Endothelial cell (in vitro differentiated cells): ENCODE measurements around the gene BCAS4. TPM values are rescaled to one million over a fixed set of nuclear protein-coding genes. Genes with fewer than 3 reads are reported as not detected.

Source experiments
- DNase-seq: peaks from one replicate; pipeline ENCODE4 v3.0.0; 2021; ENCODE audit warnings: low spot score
- H3K27ac Mint-ChIP-seq: one replicate; pipeline ENCODE4 v1.8.0; 2021; ENCODE audit warnings: mixed read lengths, inconsistent platforms; ENCODE audit not compliant: unreplicated experiment
- H3K27me3 Mint-ChIP-seq: one replicate; pipeline ENCODE4 v1.8.0; 2021; ENCODE audit warnings: mild to moderate bottlenecking, moderate library complexity, mixed read lengths, inconsistent platforms; ENCODE audit not compliant: unreplicated experiment
- H3K36me3 Mint-ChIP-seq: one replicate; pipeline ENCODE4 v1.8.0; 2021; ENCODE audit warnings: mild to moderate bottlenecking, low read depth, mixed read lengths, inconsistent platforms; ENCODE audit not compliant: unreplicated experiment
- H3K4me1 Mint-ChIP-seq: one replicate; pipeline ENCODE4 v1.8.0; 2021; ENCODE audit warnings: mild to moderate bottlenecking, mixed read lengths, inconsistent platforms; ENCODE audit not compliant: unreplicated experiment
- H3K4me3 Mint-ChIP-seq: one replicate; pipeline ENCODE4 v1.8.0; 2021; ENCODE audit warnings: mild to moderate bottlenecking, mixed read lengths, inconsistent platforms; ENCODE audit not compliant: unreplicated experiment
- H3K9me3 Mint-ChIP-seq: one replicate; pipeline ENCODE4 v1.8.0; 2021; ENCODE audit warnings: mixed read lengths, inconsistent platforms; ENCODE audit not compliant: unreplicated experiment
- total RNA-seq: library from RNA; stranded (reverse); fragmentation: NEBNext Ultra II Directional; extraction: Animal tissue kit (Norgen Biotek cat#: 25700); gene quantifications from one replicate; pipeline ENCODE4 v1.2.1, GENCODE V29; 2021; ENCODE audit not compliant: unreplicated experiment
- TF ChIP-seq, protein P1 (sequence below): fragments of 200-600 bp; sonication (generic); IDR thresholded peaks from one replicate; pipeline ENCODE4 v1.5.0; 2021; ENCODE audit warnings: antibody characterized with exemption; ENCODE audit not compliant: unreplicated experiment

The BCAS4 gene
- total RNA-seq, 1 donor from 2014 or later = 7.6 TPM

DNA sequence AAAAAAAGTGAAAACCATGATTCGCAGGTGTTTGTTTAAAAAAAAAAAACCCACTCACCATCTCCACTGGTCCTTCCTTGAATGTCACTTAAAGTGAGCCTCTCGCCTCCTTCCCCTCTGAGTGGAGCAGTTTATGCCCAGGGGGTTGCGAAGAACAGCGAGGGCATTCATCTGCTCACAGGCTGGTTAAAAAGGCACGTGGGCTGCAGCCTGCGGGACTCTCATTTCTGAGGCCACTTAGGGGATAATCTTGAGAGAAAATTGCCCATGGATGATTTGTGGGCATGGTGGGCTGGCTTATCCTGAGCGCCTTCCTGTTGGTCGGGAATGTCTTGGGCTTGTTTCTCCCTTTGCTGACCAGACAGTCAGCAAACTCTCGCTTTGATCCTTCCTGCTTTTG, 18.9 kb downstream of the BCAS4 start:
- Mint-ChIP-seq H3K27ac (no peak overlapping the region), H3K9me3 (no peaks in the 10 kb centered on the region), H3K27me3 (no peaks in the 10 kb centered on the region), H3K4me3 (no peak overlapping the region), H3K36me3 (peaks cover 5% of the 10 kb centered on the region), H3K4me1 (peaks cover 17% of the 10 kb centered on the region)
- DNase-seq = no peak
- TF ChIP-seq, protein P1, sequence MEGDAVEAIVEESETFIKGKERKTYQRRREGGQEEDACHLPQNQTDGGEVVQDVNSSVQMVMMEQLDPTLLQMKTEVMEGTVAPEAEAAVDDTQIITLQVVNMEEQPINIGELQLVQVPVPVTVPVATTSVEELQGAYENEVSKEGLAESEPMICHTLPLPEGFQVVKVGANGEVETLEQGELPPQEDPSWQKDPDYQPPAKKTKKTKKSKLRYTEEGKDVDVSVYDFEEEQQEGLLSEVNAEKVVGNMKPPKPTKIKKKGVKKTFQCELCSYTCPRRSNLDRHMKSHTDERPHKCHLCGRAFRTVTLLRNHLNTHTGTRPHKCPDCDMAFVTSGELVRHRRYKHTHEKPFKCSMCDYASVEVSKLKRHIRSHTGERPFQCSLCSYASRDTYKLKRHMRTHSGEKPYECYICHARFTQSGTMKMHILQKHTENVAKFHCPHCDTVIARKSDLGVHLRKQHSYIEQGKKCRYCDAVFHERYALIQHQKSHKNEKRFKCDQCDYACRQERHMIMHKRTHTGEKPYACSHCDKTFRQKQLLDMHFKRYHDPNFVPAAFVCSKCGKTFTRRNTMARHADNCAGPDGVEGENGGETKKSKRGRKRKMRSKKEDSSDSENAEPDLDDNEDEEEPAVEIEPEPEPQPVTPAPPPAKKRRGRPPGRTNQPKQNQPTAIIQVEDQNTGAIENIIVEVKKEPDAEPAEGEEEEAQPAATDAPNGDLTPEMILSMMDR = no peak

GRCh38 chr20:50814438-50815161, 19.7 kb downstream of the BCAS4 start:
- peaks cover 19% of the 10 kb centered on the region for H3K4me1 Mint-ChIP-seq
- H3K27me3 Mint-ChIP-seq = no peaks in the 10 kb centered on the region
- DNase-seq = no peak
- TF ChIP-seq, protein P1 = no peak
- H3K4me3 Mint-ChIP-seq = no peak overlapping the region
- H3K9me3 Mint-ChIP-seq = no peaks in the 10 kb centered on the region
- peaks cover 5% of the 10 kb centered on the region for H3K36me3 Mint-ChIP-seq
- H3K27ac Mint-ChIP-seq = no peak overlapping the region

GRCh38 chr20:50815162-50815989, 20.5 kb downstream of the BCAS4 start:
- H3K4me1 Mint-ChIP-seq = peaks cover 26% of the 10 kb centered on the region
- no peak overlapping the region for H3K27ac Mint-ChIP-seq
- no peaks in the 10 kb centered on the region for H3K9me3 Mint-ChIP-seq
- no peak overlapping the region for H3K4me3 Mint-ChIP-seq
- H3K27me3 Mint-ChIP-seq = peaks cover 3% of the 10 kb centered on the region
- H3K36me3 Mint-ChIP-seq = peaks cover 5% of the 10 kb centered on the region
- DNase-seq = no peak
- TF ChIP-seq, protein P1 = no peak

- peaks cover 5% of the 10 kb centered on the region for H3K36me3 Mint-ChIP-seq
- peaks cover 4% of the 10 kb centered on the region for H3K27me3 Mint-ChIP-seq
- DNase-seq = no peak
- TF ChIP-seq, protein P1 = no peak
- H3K9me3 Mint-ChIP-seq = no peaks in the 10 kb centered on the region
- H3K4me3 Mint-ChIP-seq = no peak overlapping the region
- H3K27ac Mint-ChIP-seq = peak overlapping the region; percentile 98
- H3K4me1 Mint-ChIP-seq = peaks cover 26% of the 10 kb centered on the region
Observed at GRCh38 chr20:50817776-50818172, 22.9 kb downstream of the BCAS4 start.

DNA sequence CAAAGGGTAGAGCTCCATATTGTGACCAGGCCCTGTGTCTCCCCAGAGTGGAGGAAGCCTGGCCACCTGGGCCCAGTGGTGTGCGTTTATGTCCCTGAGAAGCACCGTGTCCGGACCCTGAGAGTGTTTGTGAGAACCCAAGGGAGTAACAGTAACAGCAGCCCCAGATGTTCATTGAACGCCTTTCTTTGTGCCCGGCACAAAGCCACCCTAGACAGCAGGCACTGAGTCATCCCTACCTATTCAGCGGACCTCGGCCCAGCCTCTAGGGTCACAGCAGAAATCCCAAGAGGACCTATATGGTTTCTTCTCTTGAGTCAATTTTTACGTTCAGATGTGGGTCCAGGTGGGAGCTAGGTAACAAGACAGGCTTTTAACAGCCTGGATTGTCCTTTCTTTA, 24.5 kb downstream of the BCAS4 start:
- DNase-seq = no peak
- peaks cover 4% of the 10 kb centered on the region for H3K27me3 Mint-ChIP-seq
- H3K36me3 Mint-ChIP-seq = peaks cover 5% of the 10 kb centered on the region
- H3K27ac Mint-ChIP-seq = no peak overlapping the region
- no peak overlapping the region for H3K4me3 Mint-ChIP-seq
- H3K4me1 Mint-ChIP-seq = peaks cover 26% of the 10 kb centered on the region
- TF ChIP-seq, protein P1 = no peak
- no peaks in the 10 kb centered on the region for H3K9me3 Mint-ChIP-seq
